H1 (cell line): ENCODE measurements around the gene ARMCX2. TPM values are rescaled to one million over a fixed set of nuclear protein-coding genes. Genes with fewer than 3 reads are reported as not detected.

Experiments used
- CTCF ChIA-PET: fragments of 300-600 bp; sonication (Branson Sonifier 250); formaldehyde crosslinking; loops from one replicate; lab custom pipeline; 2021; ENCODE audit not compliant: partially characterized antibody; lab: Charles Lee
- POLR2A ChIA-PET: fragments of 300-600 bp; sonication (Branson Sonifier 250); formaldehyde crosslinking; loops from one replicate; lab custom pipeline; 2021; ENCODE audit warnings: inconsistent platforms; ENCODE audit not compliant: partially characterized antibody; lab: Charles Lee
- DNase-seq, 2 experiments: peaks; one replicate each; pipeline versions ENCODE4 v3.0.0 to v3.0.0-alpha.2; 2010 to 2022; ENCODE audit warnings: low spot score in 2 of 2, low read depth in 1 of 2, mixed read lengths in 1 of 2
- FAIRE-seq: peaks from 2 replicates; lab custom pipeline; 2011; peaks lifted over from hg19 to GRCh38; lab: Jason Lieb, UNC
- H2AFZ ChIP-seq: 2 replicates; pipeline ENCODE4 v1.8.1; 2012; ENCODE audit warnings: low read length, inconsistent platforms
- H2AK5ac ChIP-seq: 2 replicates; pipeline ENCODE4 v1.6.1; 2013; ENCODE audit warnings: low read depth, low read length
- H2BK120ac ChIP-seq: replicated peaks from 2 replicates; pipeline ENCODE3; 2013; ENCODE audit warnings: low read depth, low read length, inconsistent platforms
- H2BK12ac ChIP-seq: 2 replicates; pipeline ENCODE4 v1.6.1; 2013; ENCODE audit warnings: low read depth, low read length
- H2BK15ac ChIP-seq: 2 replicates; pipeline ENCODE4 v1.6.1; 2013; ENCODE audit warnings: low read length
- H2BK20ac ChIP-seq: 2 replicates; pipeline ENCODE4 v1.6.1; 2013; ENCODE audit warnings: low read length
- H2BK5ac ChIP-seq: 2 replicates; pipeline ENCODE4 v1.6.1; 2013; ENCODE audit warnings: low read depth, low read length
- H3K14ac ChIP-seq: 2 replicates; pipeline ENCODE4 v1.6.1; 2013; ENCODE audit warnings: inconsistent platforms; ENCODE audit not compliant: insufficient read length
- H3K18ac ChIP-seq: 2 replicates; pipeline ENCODE4 v1.6.1; 2013; ENCODE audit warnings: low read length; ENCODE audit errors: extremely low read depth
- H3K23ac ChIP-seq: 2 replicates; pipeline ENCODE4 v1.6.1; 2013; ENCODE audit warnings: inconsistent platforms; ENCODE audit not compliant: insufficient read length
- H3K23me2 ChIP-seq: 2 replicates; pipeline ENCODE4 v1.6.1; 2013; ENCODE audit warnings: low read depth, low read length
- H3K27ac ChIP-seq: 2 replicates; pipeline ENCODE4 v1.6.1; 2011; ENCODE audit warnings: low read depth, low read length, inconsistent platforms
- H3K27me3 ChIP-seq, 4 experiments: replicated peaks in 1 of 4; 1 replicate in 1 of 4; 2 replicates in 3 of 4; pipeline versions ENCODE4 v1.6.1 to v1.8.1; 2011 to 2013; ENCODE audit warnings: low read length in 3 of 4, mild to moderate bottlenecking in 3 of 4, inconsistent platforms in 2 of 4, mixed read lengths in 2 of 4, moderate library complexity in 1 of 4; ENCODE audit not compliant: control insufficient read depth in 3 of 4, insufficient read depth in 3 of 4; ENCODE audit errors: extremely low read depth in 1 of 4
- H3K36me3 ChIP-seq, 4 experiments: 2 replicates each; pipeline versions ENCODE4 v1.6.1 to v1.8.1; 2011 to 2013; ENCODE audit warnings: mild to moderate bottlenecking in 4 of 4, low read length in 3 of 4, moderate library complexity in 2 of 4, control low read depth in 1 of 4, inconsistent platforms in 1 of 4; ENCODE audit not compliant: insufficient read depth in 4 of 4, control insufficient read depth in 2 of 4
- H3K4ac ChIP-seq: replicated peaks from 2 replicates; pipeline ENCODE3; 2013; ENCODE audit warnings: low read length, low read depth, mixed read lengths, inconsistent platforms; ENCODE audit not compliant: insufficient read length
- H3K4me1 ChIP-seq, 4 experiments: replicated peaks in 1 of 4; 1 replicate in 1 of 4; 2 replicates in 3 of 4; pipeline versions ENCODE4 v1.6.1 to v1.8.1; 2011 to 2013; ENCODE audit warnings: low read length in 3 of 4, inconsistent platforms in 2 of 4, mixed read lengths in 1 of 4; ENCODE audit not compliant: insufficient read depth in 4 of 4, control insufficient read depth in 3 of 4
- H3K4me2 ChIP-seq, 2 experiments: 2 replicates each; pipeline versions ENCODE4 v1.6.1 to v1.8.1; 2011 to 2013; ENCODE audit warnings: low read depth in 2 of 2, low read length in 2 of 2, control low read depth in 1 of 2, inconsistent platforms in 1 of 2, mild to moderate bottlenecking in 1 of 2; ENCODE audit not compliant: insufficient read depth in 1 of 2
- H3K4me3 ChIP-seq, 4 experiments: fragments of 200-600, 300-600 bp in 1 of 4; sonication (generic), shearing (Covaris generic), sonication (Bioruptor Twin) in 1 of 4; 2 replicates each; pipeline versions ENCODE4 v1.5.1 to v1.8.1; 2011 to 2016; ENCODE audit warnings: low read length in 4 of 4, low read depth in 3 of 4, control low read depth in 2 of 4, inconsistent platforms in 2 of 4, mild to moderate bottlenecking in 2 of 4, mixed read lengths in 1 of 4, moderate library complexity in 1 of 4; ENCODE audit not compliant: insufficient read depth in 2 of 4; ENCODE audit errors: extremely low read depth in 1 of 4
- H3K56ac ChIP-seq: replicated peaks from 2 replicates; pipeline ENCODE3; 2013; ENCODE audit warnings: low read depth, mild to moderate bottlenecking, mixed read lengths, low read length, inconsistent platforms; ENCODE audit not compliant: insufficient read length
- H3K79me1 ChIP-seq: 2 replicates; pipeline ENCODE4 v1.6.1; 2013; ENCODE audit warnings: low read depth, low read length, control low read depth
- H3K79me2 ChIP-seq, 2 experiments: 2 replicates each; pipeline versions ENCODE4 v1.6.1 to v1.8.1; 2012 to 2013; ENCODE audit warnings: low read length in 2 of 2, mild to moderate bottlenecking in 2 of 2, inconsistent platforms in 1 of 2; ENCODE audit not compliant: insufficient read depth in 2 of 2, control insufficient read depth in 1 of 2
- H3K9ac ChIP-seq, 4 experiments: replicated peaks in 1 of 4; 1 replicate in 1 of 4; 2 replicates in 3 of 4; pipeline versions ENCODE4 v1.6.1 to v1.8.1; 2011 to 2013; ENCODE audit warnings: low read depth in 3 of 4, low read length in 3 of 4, control low read depth in 2 of 4, mild to moderate bottlenecking in 2 of 4, moderate library complexity in 2 of 4, inconsistent platforms in 1 of 4; ENCODE audit errors: extremely low read depth in 1 of 4
- H3K9me3 ChIP-seq, 2 experiments: 2 replicates each; pipeline versions ENCODE4 v1.6.1 to v1.8.1; 2012 to 2013; ENCODE audit warnings: mild to moderate bottlenecking in 2 of 2, moderate library complexity in 2 of 2, control low read depth in 1 of 2, inconsistent platforms in 1 of 2, low read depth in 1 of 2, low read length in 1 of 2, mixed read lengths in 1 of 2; ENCODE audit not compliant: insufficient read depth in 2 of 2
- H4K20me1 ChIP-seq, 2 experiments: replicated peaks in 1 of 2; 2 replicates each; pipeline versions ENCODE3 to v1.8.1; 2011 to 2013; ENCODE audit warnings: inconsistent platforms in 2 of 2, low read length in 2 of 2, mild to moderate bottlenecking in 1 of 2; ENCODE audit not compliant: insufficient read depth in 2 of 2, control insufficient read depth in 1 of 2
- H4K5ac ChIP-seq: 2 replicates; pipeline ENCODE4 v1.6.1; 2013; ENCODE audit warnings: low read length, low read depth, mixed read lengths, inconsistent platforms; ENCODE audit not compliant: insufficient read length
- H4K8ac ChIP-seq: 2 replicates; pipeline ENCODE4 v1.8.0; 2013; ENCODE audit warnings: mild to moderate bottlenecking, moderate library complexity, low read length, inconsistent platforms; ENCODE audit not compliant: insufficient read depth; ENCODE audit errors: extremely low read depth
- H4K91ac ChIP-seq: replicated peaks from 2 replicates; pipeline ENCODE3; 2013; ENCODE audit warnings: low read length, mixed read lengths, inconsistent platforms; ENCODE audit not compliant: insufficient read length
- CBX5 ChIP-seq: fragments of 300-800, 300-1000 bp; sonication (generic); IDR thresholded peaks from 2 replicates; pipeline ENCODE4 v1.7.1; 2016; ENCODE audit warnings: antibody characterized with exemption, low read length, low read depth
- E2F6 ChIP-seq: IDR thresholded peaks from 2 replicates; pipeline ENCODE4 v1.6.1; 2012; ENCODE audit warnings: inconsistent platforms
- JUN ChIP-seq: IDR thresholded peaks from 2 replicates; pipeline ENCODE4 v1.6.1; 2011; ENCODE audit warnings: low read depth, mild to moderate bottlenecking, improper control_type of control experiment, low read length
- RAD21 ChIP-seq, 2 experiments: IDR thresholded peaks in 1 of 2; conservative IDR thresholded peaks in 1 of 2; 2 replicates each; pipeline ENCODE4 v1.6.1; 2011; ENCODE audit warnings: low read depth in 2 of 2, low read length in 2 of 2, improper control_type of control experiment in 1 of 2, inconsistent platforms in 1 of 2, mild to moderate bottlenecking in 1 of 2, moderate library complexity in 1 of 2
- TBP ChIP-seq: IDR thresholded peaks from 2 replicates; pipeline ENCODE4 v1.6.1; 2011; ENCODE audit warnings: low read depth, low read length, improper control_type of control experiment
- WGBS, 2 experiments: shearing (Covaris generic) in 1 of 2; methylation state at CpG; one replicate each; pipeline versions ENCODE4 v1.1.6 to v1.1.7; 2013 to 2015; ENCODE audit warnings: low lambda C conversion rate in 2 of 2, mixed read lengths in 2 of 2, inconsistent platforms in 1 of 2, low coverage in 1 of 2, missing lambda C conversion rate in 1 of 2; ENCODE audit not compliant: insufficient replicate concordance in 2 of 2, insufficient coverage in 1 of 2, insufficient read length in 1 of 2; ENCODE audit errors: extremely low coverage in 1 of 2, missing lambda C conversion rate in 1 of 2; 5-methylcytosine and 5-hydroxymethylcytosine counted together
- polyA plus RNA-seq, 7 experiments: library from polyadenylated mRNA; depleted of rRNA in 3 of 7; stranded (reverse) in 5 of 7; unstranded in 2 of 7; fragments of >200 nt in 5 of 7; fragments of 200-250 nt in 2 of 7; gene quantifications; 1 replicate in 5 of 7; 2 replicates in 1 of 7; 4 replicates in 1 of 7; pipeline versions ENCODE4 v1.2.1 to v1.2.3, GENCODE V29; 2011 to 2013; ENCODE audit warnings: missing spikeins in 2 of 7, mixed read lengths in 2 of 7
- total RNA-seq: library from RNA; stranded (reverse); fragmentation: NEBNext Ultra II Directional; extraction: Animal tissue kit (Norgen Biotek cat#: 25700); gene quantifications from 2 replicates; pipeline ENCODE4 v1.2.1, GENCODE V29; 2021
- TF ChIP-seq, protein P1 (sequence below): IDR thresholded peaks from 2 replicates; pipeline ENCODE4 v1.6.1; 2011; ENCODE audit warnings: low read length, improper control_type of control experiment

ARMCX2 gene
- total and polyA plus RNA-seq, 2 of the 8 experiments (the other 6 are each of a cell fraction or from before 2014, with no cell fraction given) = 39.7 to 113 TPM

DNA sequence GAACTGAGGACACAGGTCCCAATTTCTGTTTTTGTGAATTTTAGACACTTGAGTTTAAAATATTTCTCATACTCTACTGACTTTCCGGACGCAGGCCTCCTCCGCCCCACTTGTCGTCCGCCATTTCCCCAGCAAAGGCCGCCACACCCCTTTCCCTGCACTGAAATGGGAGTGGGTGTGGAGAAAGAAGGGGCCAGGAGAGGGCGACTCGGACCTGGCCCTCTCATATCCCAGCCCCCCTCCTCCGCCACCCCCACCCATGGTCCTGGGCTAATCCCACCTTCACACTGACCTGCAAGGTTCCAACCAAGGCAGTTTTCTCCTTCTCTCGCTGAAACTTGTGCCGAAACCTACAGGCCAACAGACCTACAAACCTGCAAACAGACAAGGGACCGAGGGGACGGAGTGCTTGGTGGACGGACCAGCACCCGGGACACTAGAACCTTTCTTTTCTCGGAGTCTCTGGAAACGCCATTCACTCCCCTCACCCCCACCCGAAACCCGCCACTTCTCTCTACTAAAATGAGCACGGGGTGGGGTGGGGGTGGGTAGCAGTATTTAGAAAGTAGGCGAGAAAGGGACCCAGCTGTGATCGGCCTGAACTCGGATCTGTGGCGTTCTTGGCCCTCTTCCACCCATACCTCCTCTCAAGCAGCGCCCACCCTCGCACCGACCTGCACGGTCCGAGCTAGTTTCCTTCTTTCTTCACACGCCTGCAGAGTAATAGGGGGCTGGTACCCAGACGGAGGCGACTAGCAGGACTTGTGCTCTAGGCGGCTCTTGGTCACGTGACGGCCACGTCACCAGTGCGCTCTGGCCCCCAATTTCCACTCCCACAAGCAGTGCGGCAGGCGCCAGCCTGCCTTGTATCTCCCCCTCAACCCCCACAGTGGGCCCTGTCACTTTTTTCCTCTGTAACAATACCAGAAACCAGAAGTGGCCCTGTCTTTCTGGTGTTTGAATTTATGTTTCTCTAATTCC, 42.1 kb downstream of the ARMCX2 start, which contains the start of gene ARMCX6:
Gene ARMCX6 (minus strand): TSS at position 790 of the 981 bp plus-strand sequence. CDS start 1,380 bp downstream, outside the sequence.
- Histone ChIP-seq H4K8ac (peak within 1 kb of the TSS; percentile 81), H3K27me3 (no peaks in the 10 kb centered on the region), H3K4ac (no peak within 1 kb of the TSS), H3K23me2 (no peaks in the 10 kb centered on the region), H4K20me1 (no peaks in the 10 kb centered on the region), H3K27ac (peak within 1 kb of the TSS; percentile 85), H3K14ac (no peak within 1 kb of the TSS), H2BK15ac (no peak within 1 kb of the TSS), H3K56ac (peak within 1 kb of the TSS; percentile 74), H2AK5ac (no peak within 1 kb of the TSS), H3K9ac (peak within 1 kb of the TSS; percentile 46 to 92 (median 62)), H3K4me2 (peak within 1 kb of the TSS; percentile 74 to 76), H4K91ac (no peak within 1 kb of the TSS), H3K23ac (no peak within 1 kb of the TSS), H4K5ac (peak within 1 kb of the TSS; percentile 81), H3K4me1 (peaks cover 0 to 5% (median 0%) of the 10 kb centered on the region in 4 experiments; a peak in 1 of 7 replicates), H3K18ac (peak within 1 kb of the TSS; percentile 78), H3K9me3 (no peaks in the 10 kb centered on the region), H3K79me2 (peaks cover 0 to 5% of the 10 kb centered on the region in 2 experiments; a peak in 1 of 4 replicates), H2BK20ac (no peak within 1 kb of the TSS), H2BK120ac (no peak within 1 kb of the TSS), H2BK12ac (peak within 1 kb of the TSS; percentile 60; the same call in 1 of the 2 replicates), H3K4me3 (peak within 1 kb of the TSS; percentile 62 to 79 (median 74)), H2AFZ (no peak within 1 kb of the TSS), H2BK5ac (peak within 1 kb of the TSS; percentile 71), H3K36me3 (peaks cover 0 to 4% (median 0%) of the 10 kb centered on the region in 4 experiments; a peak in 1 of 8 replicates), H3K79me1 (no peaks in the 10 kb centered on the region)
- POLR2A ChIA-PET = interaction anchor here (1.0 to 1.9 kb wide), 2 partner anchors 42 to 314 kb away, joined by 3 to 5 read pairs; partner anchors contain the start of genes ARMCX2 and ZMAT1
- FAIRE-seq (peak; percentile 82), DNase-seq (peak in 1 of 2 experiments; percentile 65)
- WGBS, 2 experiments = 5% methylated on average over 16 of the region's 39 CpGs; no CpG with 5 or more reads in 1 of the 2 experiments
- CTCF ChIA-PET = interaction anchor here (1.1 to 1.3 kb wide), 2 partner anchors 9 to 180 kb away, joined by 3 to 4 read pairs; no protein-coding TSS in a partner anchor
- TF ChIP-seq RAD21 (IDR thresholded peaks at IDR 0.05 in 1 of 2, conservative IDR thresholded peaks at IDR 0.05 in 1 of 2; ENCODE audit: low read depth in 2 of 2, low read length in 2 of 2) (peak; percentile 60 to 64), E2F6 (no peak), CBX5 (no peak), TBP (peak; percentile 64; the same call in 1 of the 2 replicates), JUN (no peak)
- TF ChIP-seq, protein P1, sequence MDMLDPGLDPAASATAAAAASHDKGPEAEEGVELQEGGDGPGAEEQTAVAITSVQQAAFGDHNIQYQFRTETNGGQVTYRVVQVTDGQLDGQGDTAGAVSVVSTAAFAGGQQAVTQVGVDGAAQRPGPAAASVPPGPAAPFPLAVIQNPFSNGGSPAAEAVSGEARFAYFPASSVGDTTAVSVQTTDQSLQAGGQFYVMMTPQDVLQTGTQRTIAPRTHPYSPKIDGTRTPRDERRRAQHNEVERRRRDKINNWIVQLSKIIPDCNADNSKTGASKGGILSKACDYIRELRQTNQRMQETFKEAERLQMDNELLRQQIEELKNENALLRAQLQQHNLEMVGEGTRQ = peak; percentile 87
